Keratinocyte (primary cell): Measurements from ENCODE around the gene DIP2C.

ENCODE experiments used
- EZH2 ChIP-seq: IDR thresholded peaks from one replicate; pipeline ENCODE4 v1.6.1; 2012; ENCODE audit warnings: inconsistent platforms, mild to moderate bottlenecking, low read length, moderate library complexity
- TF ChIP-seq, protein P1 (sequence below), 3 experiments: IDR thresholded peaks in 1 of 3; conservative IDR thresholded peaks in 1 of 3; optimal IDR thresholded peaks in 1 of 3; 2 replicates in 2 of 3; 3 replicates in 1 of 3; pipeline versions ENCODE3 to v1.5.1; 2011; ENCODE audit warnings: low read length in 3 of 3, mild to moderate bottlenecking in 3 of 3, moderate library complexity in 2 of 3, control low read depth in 1 of 3, inconsistent platforms in 1 of 3; ENCODE audit not compliant: insufficient read depth in 2 of 3; ENCODE audit errors: extremely low read depth in 1 of 3

DNA sequence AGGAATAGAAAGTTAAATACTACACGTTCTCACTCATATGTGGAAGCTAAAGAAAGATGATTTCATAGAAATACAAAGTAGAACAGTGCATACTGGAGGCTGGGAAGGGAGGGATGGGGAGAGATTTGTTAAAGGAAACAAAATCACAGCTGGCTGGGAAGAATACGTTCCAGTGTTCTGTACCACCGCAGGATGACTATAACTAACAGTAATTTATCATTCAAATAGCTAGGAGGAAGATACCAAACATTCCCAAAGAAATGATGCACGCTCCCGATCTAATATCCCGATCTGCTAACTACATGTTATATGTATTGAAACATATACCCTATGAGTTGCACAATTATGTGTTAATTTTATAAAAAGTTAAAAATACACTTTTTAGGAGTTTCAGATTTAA, 391.9 kb downstream of the DIP2C start:
- TF ChIP-seq, protein P1, sequence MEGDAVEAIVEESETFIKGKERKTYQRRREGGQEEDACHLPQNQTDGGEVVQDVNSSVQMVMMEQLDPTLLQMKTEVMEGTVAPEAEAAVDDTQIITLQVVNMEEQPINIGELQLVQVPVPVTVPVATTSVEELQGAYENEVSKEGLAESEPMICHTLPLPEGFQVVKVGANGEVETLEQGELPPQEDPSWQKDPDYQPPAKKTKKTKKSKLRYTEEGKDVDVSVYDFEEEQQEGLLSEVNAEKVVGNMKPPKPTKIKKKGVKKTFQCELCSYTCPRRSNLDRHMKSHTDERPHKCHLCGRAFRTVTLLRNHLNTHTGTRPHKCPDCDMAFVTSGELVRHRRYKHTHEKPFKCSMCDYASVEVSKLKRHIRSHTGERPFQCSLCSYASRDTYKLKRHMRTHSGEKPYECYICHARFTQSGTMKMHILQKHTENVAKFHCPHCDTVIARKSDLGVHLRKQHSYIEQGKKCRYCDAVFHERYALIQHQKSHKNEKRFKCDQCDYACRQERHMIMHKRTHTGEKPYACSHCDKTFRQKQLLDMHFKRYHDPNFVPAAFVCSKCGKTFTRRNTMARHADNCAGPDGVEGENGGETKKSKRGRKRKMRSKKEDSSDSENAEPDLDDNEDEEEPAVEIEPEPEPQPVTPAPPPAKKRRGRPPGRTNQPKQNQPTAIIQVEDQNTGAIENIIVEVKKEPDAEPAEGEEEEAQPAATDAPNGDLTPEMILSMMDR (optimal IDR thresholded peaks at IDR 0.05 in 1 of 3, IDR thresholded peaks at IDR 0.05 in 1 of 3, conservative IDR thresholded peaks at IDR 0.05 in 1 of 3; ENCODE audit: extremely low read depth in 1 of 3, insufficient read depth in 2 of 3, low read length in 3 of 3): no peak
- no peak for TF ChIP-seq EZH2
